ENCODE measurements around the gene ITPR2.

DNA sequence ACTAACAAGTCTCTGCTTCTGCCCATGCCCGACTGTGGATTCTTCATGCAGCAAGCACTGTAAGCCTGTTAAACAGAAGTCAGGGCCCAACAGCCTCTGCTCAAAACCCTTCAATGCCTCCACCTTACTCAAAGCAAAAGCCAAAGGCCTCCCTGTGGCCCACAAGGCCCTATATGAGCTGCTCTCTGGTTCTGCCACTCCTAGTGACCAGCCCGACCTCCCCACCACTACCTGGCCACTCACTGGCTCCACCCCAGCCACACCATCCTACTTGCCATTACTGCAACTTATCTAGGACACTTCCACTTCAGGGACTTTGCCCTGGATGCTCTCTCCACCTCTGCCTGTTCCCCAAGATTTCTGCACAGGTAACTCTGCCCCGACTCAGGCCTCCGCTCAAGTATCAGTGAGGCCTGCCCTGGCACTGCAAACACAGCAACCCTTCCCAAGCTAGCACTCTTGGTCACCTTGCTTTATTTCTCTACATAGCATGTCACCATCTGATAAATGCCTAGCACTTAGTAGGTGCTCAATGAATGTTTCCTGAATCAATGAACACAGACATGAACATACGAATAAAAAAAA lies 88.9 kb downstream of the ITPR2 start:
- TF ChIP-seq, protein P1, sequence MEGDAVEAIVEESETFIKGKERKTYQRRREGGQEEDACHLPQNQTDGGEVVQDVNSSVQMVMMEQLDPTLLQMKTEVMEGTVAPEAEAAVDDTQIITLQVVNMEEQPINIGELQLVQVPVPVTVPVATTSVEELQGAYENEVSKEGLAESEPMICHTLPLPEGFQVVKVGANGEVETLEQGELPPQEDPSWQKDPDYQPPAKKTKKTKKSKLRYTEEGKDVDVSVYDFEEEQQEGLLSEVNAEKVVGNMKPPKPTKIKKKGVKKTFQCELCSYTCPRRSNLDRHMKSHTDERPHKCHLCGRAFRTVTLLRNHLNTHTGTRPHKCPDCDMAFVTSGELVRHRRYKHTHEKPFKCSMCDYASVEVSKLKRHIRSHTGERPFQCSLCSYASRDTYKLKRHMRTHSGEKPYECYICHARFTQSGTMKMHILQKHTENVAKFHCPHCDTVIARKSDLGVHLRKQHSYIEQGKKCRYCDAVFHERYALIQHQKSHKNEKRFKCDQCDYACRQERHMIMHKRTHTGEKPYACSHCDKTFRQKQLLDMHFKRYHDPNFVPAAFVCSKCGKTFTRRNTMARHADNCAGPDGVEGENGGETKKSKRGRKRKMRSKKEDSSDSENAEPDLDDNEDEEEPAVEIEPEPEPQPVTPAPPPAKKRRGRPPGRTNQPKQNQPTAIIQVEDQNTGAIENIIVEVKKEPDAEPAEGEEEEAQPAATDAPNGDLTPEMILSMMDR (IDR thresholded peaks at IDR 0.05) = no peak
- TF ChIP-seq POLR2A (IDR thresholded peaks at IDR 0.05) = no peak

Data from Peyer's patch (tissue), 4 donors.